Activated naive CD8-positive, alpha-beta T cell treated with anti-CD3 and anti-CD28 coated beads, Interleukin-2, amount 10 ng/mL, durations not matched to agents 7 days and 5 days (primary cell): ENCODE results near the gene PIGS. TPM values are rescaled to one million over a fixed set of nuclear protein-coding genes. Genes with fewer than 3 reads are reported as not detected.

ENCODE experiments used
- ATAC-seq: fragments of 150-1000 bp; cut with Tn5 transposase; one replicate; pipeline ENCODE4 v1.10.0; 2021; ENCODE audit warnings: low read depth, moderate library complexity
- POLR2A ChIA-PET: fragments of 350-600 bp; sonication (Branson Sonifier 250); formaldehyde crosslinking; loops from one replicate; lab custom pipeline; 2021; ENCODE audit warnings: antibody characterized with exemption; lab: Charles Lee
- DNase-seq: peaks from one replicate; pipeline ENCODE4 v3.0.0; 2021
- H3K27ac Mint-ChIP-seq: one replicate; pipeline ENCODE4 v1.8.0; 2022; ENCODE audit warnings: mild to moderate bottlenecking, mixed read lengths
- H3K27me3 Mint-ChIP-seq: one replicate; pipeline ENCODE4 v1.8.0; 2022; ENCODE audit warnings: mild to moderate bottlenecking, moderate library complexity, mixed read lengths
- H3K36me3 Mint-ChIP-seq: one replicate; pipeline ENCODE4 v1.8.0; 2021; ENCODE audit warnings: mild to moderate bottlenecking, mixed read lengths
- H3K4me1 Mint-ChIP-seq: one replicate; pipeline ENCODE4 v1.8.0; 2021; ENCODE audit warnings: mixed read lengths
- H3K4me3 Mint-ChIP-seq: one replicate; pipeline ENCODE4 v1.8.0; 2022; ENCODE audit warnings: mild to moderate bottlenecking, moderate library complexity, mixed read lengths
- H3K9me3 Mint-ChIP-seq: one replicate; pipeline ENCODE4 v1.8.0; 2021; ENCODE audit warnings: mixed read lengths
- total RNA-seq, 2 experiments: library from RNA; stranded (reverse); gene quantifications; one replicate each; pipeline ENCODE4 v1.2.3, GENCODE V29; 2021

The PIGS gene
- total RNA-seq, 2 experiments from 2014 or later: 60.5 to 63.1 TPM

DNA sequence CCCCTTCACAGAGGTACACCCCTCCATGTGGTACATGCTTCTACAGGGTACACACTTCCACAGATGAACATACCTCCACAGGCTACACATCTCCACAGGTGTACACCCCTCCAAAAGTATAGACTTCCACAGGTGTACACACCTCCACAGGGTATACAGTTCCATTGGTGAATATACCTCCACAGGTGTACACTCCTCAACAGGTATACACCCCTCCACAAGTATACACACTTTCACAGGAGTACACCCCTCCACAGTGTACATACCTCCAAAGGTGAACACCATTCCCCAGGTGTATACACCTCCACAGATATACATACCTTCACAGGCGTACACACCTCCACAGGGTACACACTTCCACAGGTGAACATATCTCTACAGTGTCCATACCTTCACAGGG is 55.8 kb downstream of the PIGS start:
- Mint-ChIP-seq H3K9me3 (peaks cover 5% of the 10 kb centered on the region), H3K27ac (no peak overlapping the region), H3K27me3 (peaks cover 19% of the 10 kb centered on the region), H3K36me3 (no peaks in the 10 kb centered on the region), H3K4me1 (peaks cover 7% of the 10 kb centered on the region), H3K4me3 (no peak overlapping the region)
- DNase-seq: no peak
- POLR2A ChIA-PET: no interaction called here
- ATAC-seq: no peak

DNA sequence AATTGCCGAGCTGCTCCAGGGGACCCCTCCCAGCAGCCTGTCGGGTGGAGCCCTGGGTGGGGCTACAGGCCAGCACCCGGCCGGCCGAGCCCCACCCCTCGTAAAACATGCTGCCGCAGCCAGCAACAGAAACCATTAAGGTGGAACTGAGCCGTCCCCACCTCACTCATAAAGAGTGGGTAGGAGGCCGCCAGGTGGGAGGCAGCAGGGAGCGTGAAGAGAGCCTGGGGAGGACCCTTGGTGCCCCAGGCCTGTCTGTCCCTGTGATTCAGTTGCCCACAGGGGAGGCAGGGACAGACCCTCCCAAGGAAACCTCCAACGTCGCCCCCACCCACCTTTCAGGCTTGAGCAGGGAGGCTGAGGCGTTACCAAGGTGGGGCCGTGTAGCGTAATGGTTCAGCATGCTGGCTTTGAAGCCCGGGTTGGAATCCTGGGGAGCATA is 56.7 kb downstream of the PIGS start:
- Mint-ChIP-seq H3K4me3 (no peak overlapping the region), H3K27ac (no peak overlapping the region), H3K36me3 (no peaks in the 10 kb centered on the region), H3K4me1 (peaks cover 7% of the 10 kb centered on the region), H3K9me3 (peaks cover 5% of the 10 kb centered on the region), H3K27me3 (peaks cover 19% of the 10 kb centered on the region)
- DNase-seq: no peak
- POLR2A ChIA-PET: no interaction called here
- no peak for ATAC-seq

DNA sequence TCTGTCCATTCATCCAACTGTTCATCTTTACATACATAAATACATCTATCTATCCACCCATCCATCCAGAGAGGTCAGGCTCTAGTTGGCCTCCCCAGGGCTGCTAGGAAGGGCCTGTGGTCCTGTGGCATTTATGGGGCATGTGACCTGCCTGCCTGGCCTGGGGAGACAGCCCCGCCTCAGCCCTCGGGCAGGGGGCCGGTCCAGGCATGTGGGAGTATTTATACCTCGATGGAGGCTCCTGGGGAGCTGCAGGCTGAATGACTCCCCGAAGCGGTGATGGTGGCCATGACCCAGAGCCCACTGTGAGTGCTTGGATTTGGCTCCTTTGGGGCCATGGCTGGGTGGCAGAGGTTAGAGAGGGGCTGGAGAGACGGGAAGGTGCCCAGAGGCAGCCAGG is 57.8 kb downstream of the PIGS start:
- Mint-ChIP-seq H3K4me1 (no peaks in the 10 kb centered on the region), H3K27ac (no peak overlapping the region), H3K36me3 (no peaks in the 10 kb centered on the region), H3K9me3 (peaks cover 5% of the 10 kb centered on the region), H3K4me3 (no peak overlapping the region), H3K27me3 (peaks cover 12% of the 10 kb centered on the region)
- DNase-seq (no peak), ATAC-seq (no peak)
- POLR2A ChIA-PET: no interaction called here

DNA sequence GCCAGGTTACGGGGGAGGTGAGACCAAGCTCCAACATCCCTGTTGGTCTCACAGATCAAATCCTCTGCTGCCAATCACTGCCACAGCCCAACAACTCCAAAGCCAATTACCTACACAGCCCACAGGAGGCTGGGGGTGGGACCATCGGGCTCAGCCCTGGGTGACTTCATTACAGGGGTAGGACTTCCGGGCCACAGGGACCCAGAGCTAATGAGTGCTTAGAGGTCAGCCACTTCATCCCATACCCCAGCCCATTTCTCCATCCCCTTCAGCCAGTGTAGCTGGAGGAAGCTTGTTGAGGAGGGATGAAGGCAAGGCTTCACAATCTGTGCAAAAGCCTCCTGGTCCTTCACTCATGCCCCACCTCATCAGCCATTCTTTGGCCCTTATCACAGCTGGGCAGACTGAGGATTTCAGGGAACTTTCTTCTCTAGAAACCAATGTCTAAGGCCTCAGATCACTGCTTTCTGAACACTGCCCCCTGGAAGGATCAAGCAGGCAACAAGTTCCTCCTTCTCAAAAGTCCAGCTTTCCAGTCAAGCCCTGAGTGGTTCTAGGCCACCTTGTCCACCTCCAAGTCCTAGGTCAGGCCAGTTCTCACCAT is 59.4 kb downstream of the PIGS start:
- no peaks in the 10 kb centered on the region for H3K36me3 Mint-ChIP-seq
- POLR2A ChIA-PET: no interaction called here
- DNase-seq (no peak), ATAC-seq (no peak)
- no peak overlapping the region for H3K27ac Mint-ChIP-seq
- no peaks in the 10 kb centered on the region for H3K4me1 Mint-ChIP-seq
- peaks cover 5% of the 10 kb centered on the region for H3K9me3 Mint-ChIP-seq
- no peak overlapping the region for H3K4me3 Mint-ChIP-seq
- H3K27me3 Mint-ChIP-seq: peaks cover 9% of the 10 kb centered on the region

DNA sequence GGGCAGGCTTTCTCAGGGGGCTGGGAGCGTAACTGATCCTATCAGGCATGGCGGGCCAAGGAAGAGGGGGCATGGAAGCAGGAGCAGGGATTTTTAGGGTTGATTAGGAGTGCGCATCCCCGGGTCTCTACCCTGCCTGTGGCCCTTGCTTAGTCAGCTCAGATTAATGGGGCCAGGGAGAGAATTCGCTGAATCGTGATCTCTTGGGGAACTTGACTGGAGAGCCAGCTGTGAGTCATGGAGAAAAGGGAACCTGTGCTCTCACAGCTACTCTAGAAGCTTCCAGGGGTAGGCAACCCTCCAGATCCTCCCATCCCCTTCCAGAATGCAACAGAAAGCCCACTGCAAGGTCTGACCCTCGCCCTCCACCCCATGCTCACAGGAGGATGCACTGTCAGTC is 61.5 kb downstream of the PIGS start:
- DNase-seq (no peak), ATAC-seq (no peak)
- H3K4me1 Mint-ChIP-seq: no peaks in the 10 kb centered on the region
- no peak overlapping the region for H3K27ac Mint-ChIP-seq
- H3K4me3 Mint-ChIP-seq: no peak overlapping the region
- peaks cover 6% of the 10 kb centered on the region for H3K27me3 Mint-ChIP-seq
- POLR2A ChIA-PET: no interaction called here
- H3K36me3 Mint-ChIP-seq: no peaks in the 10 kb centered on the region
- no peaks in the 10 kb centered on the region for H3K9me3 Mint-ChIP-seq

DNA sequence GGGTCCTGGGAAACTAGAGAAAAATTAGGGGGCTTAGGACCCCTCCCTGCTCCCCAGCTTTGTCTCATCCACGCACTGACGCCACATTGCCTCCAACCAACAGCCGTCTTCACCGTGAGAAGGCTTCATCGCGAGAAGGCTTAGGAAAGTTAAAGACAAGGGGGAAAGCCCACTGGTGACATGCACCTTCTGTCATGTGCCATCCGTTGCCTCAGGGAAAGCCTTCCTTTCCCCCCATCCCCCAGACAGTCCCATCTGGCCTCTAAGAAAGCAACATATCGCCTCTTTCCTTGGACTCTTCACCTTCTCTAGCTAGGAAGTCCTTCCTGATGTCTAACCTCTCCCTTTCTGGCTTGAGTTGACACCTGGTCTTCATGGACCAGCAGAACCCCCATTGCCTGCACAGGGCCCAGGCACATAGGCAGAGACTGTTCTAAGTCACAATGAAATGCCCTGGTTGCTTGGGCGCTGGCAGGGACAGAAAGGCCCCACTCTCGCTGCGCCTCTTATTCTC is 63.1 kb downstream of the PIGS start:
- Mint-ChIP-seq H3K4me1 (no peaks in the 10 kb centered on the region), H3K9me3 (no peaks in the 10 kb centered on the region), H3K27me3 (peaks cover 9% of the 10 kb centered on the region), H3K36me3 (no peaks in the 10 kb centered on the region), H3K4me3 (no peak overlapping the region), H3K27ac (no peak overlapping the region)
- POLR2A ChIA-PET: no interaction called here
- DNase-seq (no peak), ATAC-seq (no peak)

DNA sequence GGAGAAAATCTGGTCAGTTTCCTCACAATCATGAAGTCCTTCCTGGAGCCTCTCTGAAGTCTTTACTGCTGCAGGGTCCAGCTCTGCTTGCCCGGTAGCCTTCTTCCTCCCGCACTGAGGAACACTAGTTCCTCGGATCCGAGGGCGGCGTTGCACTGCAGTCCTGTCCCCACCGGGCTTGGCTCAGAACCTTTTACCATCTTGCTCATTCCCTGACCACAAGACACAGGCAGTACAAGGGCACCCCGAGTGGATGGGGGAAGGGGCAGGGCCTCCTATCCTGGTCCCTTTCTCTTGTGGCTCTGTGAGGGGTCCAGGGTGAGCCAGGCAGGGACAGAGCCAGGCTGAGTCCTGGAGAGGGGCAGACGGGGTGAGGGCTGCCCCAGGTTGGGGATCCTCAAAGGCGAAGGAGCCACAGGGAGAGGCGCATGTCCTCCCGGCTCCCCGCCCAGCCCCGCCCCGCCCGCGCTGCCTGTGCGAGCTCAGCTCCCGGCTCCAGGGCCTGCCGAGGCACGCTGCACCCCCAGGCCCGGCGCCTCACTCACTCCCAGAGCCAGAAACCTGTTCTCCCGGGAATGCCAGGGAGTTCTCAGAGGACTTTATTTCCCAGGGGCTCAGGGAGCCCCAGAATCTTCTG is 63.6 kb downstream of the PIGS start:
- POLR2A ChIA-PET: no interaction called here
- Mint-ChIP-seq H3K4me3 (no peak overlapping the region), H3K27ac (no peak overlapping the region), H3K9me3 (no peaks in the 10 kb centered on the region), H3K27me3 (peaks cover 9% of the 10 kb centered on the region), H3K36me3 (no peaks in the 10 kb centered on the region), H3K4me1 (no peaks in the 10 kb centered on the region)
- no peak for ATAC-seq
- DNase-seq: no peak

DNA sequence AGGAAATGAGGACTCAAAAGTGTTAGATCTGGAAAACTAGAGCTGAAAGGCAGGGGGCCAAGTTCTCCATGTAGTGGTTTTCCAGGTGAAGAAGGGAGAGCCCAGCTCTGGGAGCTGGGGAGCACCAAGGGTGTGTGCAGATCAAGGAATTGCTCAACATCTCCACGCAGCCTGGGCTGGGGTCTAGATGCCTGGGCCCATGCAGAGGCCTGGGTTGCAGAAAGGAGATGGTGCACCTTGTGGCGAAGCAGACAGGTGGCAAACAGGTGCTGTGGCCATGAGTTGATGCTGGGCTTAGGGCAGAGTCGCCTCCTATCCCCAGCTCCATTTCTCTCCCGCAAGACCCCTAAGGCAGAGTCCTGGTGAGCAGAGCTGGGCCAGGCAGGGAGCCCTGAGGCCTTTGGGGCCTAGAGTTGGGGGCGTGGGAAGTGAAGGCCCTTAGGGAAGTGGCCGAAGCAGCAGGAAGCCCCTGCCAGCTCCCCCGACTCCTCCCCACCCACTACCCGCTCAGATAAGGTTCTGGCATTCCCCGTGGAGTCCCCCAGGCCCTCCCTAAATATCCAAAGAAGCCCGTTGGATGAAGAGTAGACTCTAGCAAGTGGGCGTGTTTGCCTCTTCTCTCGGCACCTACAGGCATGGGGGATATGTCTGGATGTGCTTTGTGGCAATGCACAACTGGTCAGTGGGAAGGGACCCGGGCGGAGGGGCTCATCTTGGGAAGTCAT is 64.4 kb downstream of the PIGS start:
- DNase-seq: no peak
- Mint-ChIP-seq H3K36me3 (no peaks in the 10 kb centered on the region), H3K27me3 (peaks cover 9% of the 10 kb centered on the region), H3K9me3 (no peaks in the 10 kb centered on the region), H3K4me1 (no peaks in the 10 kb centered on the region), H3K4me3 (no peak overlapping the region), H3K27ac (no peak overlapping the region)
- ATAC-seq: no peak
- POLR2A ChIA-PET: no interaction called here

DNA sequence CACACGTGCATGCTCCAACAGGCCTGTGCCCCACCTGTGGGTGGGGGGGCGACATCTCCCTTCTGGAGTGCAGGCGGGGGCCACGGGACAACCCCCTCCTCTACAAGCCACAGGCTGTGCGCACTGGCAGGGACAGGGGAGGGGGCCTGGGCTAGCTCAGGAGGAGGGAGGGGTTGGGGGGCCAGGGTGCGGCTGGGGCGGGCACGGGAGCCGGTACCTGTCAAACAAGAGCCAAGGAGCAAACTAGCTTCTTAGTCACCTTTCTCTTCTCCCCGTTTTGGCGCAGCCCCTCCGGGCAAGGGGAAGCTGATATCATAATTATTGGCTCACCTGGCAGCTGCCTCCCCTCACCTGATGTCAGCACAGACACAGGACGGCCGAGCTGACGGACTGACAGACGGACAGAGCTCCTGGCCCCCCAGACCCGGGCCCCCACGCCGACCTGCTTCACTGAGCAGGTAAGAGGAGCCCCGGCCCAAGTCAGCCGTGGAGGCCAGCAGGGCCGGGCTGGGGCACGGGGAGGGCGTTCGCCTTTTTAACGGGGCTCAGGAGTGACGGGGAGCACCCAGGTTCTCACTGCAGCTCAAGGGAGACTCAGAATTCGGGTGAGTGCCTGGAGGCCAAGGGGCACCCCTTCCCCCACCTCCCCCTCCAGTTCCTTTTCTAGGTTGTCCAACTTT is 65.2 kb downstream of the PIGS start, which contains the start of gene FOXN1:
TSS of gene FOXN1 (plus strand) at position 363 of the 680 bp plus-strand sequence. CDS start 17,622 bp downstream, outside the sequence.
- POLR2A ChIA-PET: no interaction called here
- no peaks in the 10 kb centered on the region for H3K36me3 Mint-ChIP-seq
- ATAC-seq (no peak), DNase-seq (no peak)
- peaks cover 8% of the 10 kb centered on the region for H3K27me3 Mint-ChIP-seq
- no peak within 1 kb of the TSS for H3K27ac Mint-ChIP-seq
- H3K4me1 Mint-ChIP-seq: no peaks in the 10 kb centered on the region
- no peak within 1 kb of the TSS for H3K4me3 Mint-ChIP-seq
- H3K9me3 Mint-ChIP-seq: no peaks in the 10 kb centered on the region

DNA sequence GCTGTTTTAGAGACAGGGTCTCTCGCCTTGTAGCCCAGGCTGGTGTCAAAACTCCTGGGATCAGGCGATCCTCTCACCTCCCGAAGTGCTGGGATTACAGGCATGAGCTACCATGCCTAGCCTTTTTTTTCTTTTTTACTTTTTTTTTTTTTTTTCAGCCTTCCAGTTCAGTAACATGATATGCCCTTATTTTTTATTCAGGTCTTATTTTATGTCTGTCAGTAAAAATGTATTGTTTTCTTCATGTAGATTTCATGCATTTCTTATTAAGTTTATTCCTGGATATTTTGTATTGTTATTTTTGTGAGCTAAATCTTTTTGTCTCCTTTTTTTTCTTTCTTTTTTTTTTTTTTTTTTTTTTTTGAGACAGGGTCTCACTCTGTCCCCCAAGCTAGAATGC is 67.9 kb downstream of the PIGS start:
- peaks cover 8% of the 10 kb centered on the region for H3K27me3 Mint-ChIP-seq
- no peaks in the 10 kb centered on the region for H3K9me3 Mint-ChIP-seq
- no peak for DNase-seq
- H3K4me3 Mint-ChIP-seq: no peak overlapping the region
- no peak overlapping the region for H3K27ac Mint-ChIP-seq
- POLR2A ChIA-PET: no interaction called here
- ATAC-seq: no peak
- H3K36me3 Mint-ChIP-seq: no peaks in the 10 kb centered on the region
- no peaks in the 10 kb centered on the region for H3K4me1 Mint-ChIP-seq

Other genes starting within 250 kb of the PIGS start
- 10 to 100 TPM; 24.6 to 28.9 TPM for gene IFT20, start 236.1 kb downstream of the PIGS start, total RNA-seq
- 10 to 100 TPM; 18.7 to 20.3 TPM for gene TNFAIP1, start 235.8 kb downstream of the PIGS start, total RNA-seq
- gene POLDIP2, start 214.0 kb downstream of the PIGS start, total RNA-seq: 10 to 100 TPM; 51.5 to 54.5 TPM
- not detected for gene SEBOX, start 206.3 kb downstream of the PIGS start, total RNA-seq
- under 1 TPM in 1 of 2 experiments, not detected in 1; 0.28 TPM for gene VTN, start 201.2 kb downstream of the PIGS start, total RNA-seq
- gene SARM1, start 199.8 kb downstream of the PIGS start, total RNA-seq: 10 to 100 TPM; 25.6 to 25.8 TPM
- 1 to 10 TPM; 3.0 to 3.6 TPM for gene SLC46A1, start 165.3 kb downstream of the PIGS start, total RNA-seq
- not detected for gene SLC13A2, start 97.9 kb downstream of the PIGS start, total RNA-seq
- not detected for gene FOXN1, start 65.2 kb downstream of the PIGS start, total RNA-seq
- gene UNC119, start 18.9 kb downstream of the PIGS start, total RNA-seq: 10 to 100 TPM; 54.9 to 57.8 TPM
- 100 to 1,000 TPM; 142 to 154 TPM for gene ALDOC, start 5.4 kb upstream of the PIGS start, total RNA-seq
- gene SPAG5, start 27.5 kb upstream of the PIGS start, total RNA-seq: 100 to 1,000 TPM; 109 to 118 TPM
- 10 to 100 TPM; 20.7 to 24.9 TPM for gene RSKR, start 42.7 kb upstream of the PIGS start, total RNA-seq
- gene BLTP2, start 73.6 kb upstream of the PIGS start, total RNA-seq: 100 to 1,000 TPM; 144 to 157 TPM
- 10 to 100 TPM; 47.3 to 50.1 TPM for gene SDF2, start 90.4 kb upstream of the PIGS start, total RNA-seq
- gene SUPT6H, start 90.7 kb upstream of the PIGS start, total RNA-seq: 10 to 100 TPM; 81.4 to 87.1 TPM
- 10 to 100 TPM; 12.0 to 12.1 TPM for gene PROCA1, start 140.4 kb upstream of the PIGS start, total RNA-seq
- gene RAB34, start 146.3 kb upstream of the PIGS start, total RNA-seq: 1 to 10 TPM; 7.3 to 8.2 TPM
- 1,000 to 10,000 TPM; 2,286 to 2,290 TPM for gene RPL23A, start 148.5 kb upstream of the PIGS start, total RNA-seq
- gene TLCD1, start 154.7 kb upstream of the PIGS start, total RNA-seq: 1 to 10 TPM; 1.6 to 2.2 TPM
- 1 to 10 TPM; 7.1 to 8.9 TPM for gene NEK8, start 157.3 kb upstream of the PIGS start, total RNA-seq
- gene TRAF4, start 172.5 kb upstream of the PIGS start, total RNA-seq: 10 to 100 TPM; 48.1 to 55.3 TPM